ENCODE data around the gene TERB1.

TERB1 gene

DNA sequence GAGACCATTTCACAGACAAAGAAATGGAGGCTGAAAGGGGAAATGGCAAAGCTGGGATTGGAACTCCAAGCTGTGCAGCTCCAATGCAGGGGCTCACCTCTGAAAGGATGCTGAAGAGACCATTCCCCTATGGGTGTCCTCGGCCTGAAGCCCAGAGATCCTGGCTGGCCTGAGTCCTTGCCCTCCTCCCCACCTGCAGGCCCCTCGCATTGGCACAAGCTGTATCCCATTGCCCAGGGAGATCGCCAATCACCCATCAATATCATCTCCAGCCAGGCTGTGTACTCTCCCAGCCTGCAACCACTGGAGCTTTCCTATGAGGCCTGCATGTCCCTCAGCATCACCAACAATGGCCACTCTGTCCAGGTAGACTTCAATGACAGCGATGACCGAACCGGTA is 45.4 kb upstream of the TERB1 start:
- TF ChIP-seq, protein P1, sequence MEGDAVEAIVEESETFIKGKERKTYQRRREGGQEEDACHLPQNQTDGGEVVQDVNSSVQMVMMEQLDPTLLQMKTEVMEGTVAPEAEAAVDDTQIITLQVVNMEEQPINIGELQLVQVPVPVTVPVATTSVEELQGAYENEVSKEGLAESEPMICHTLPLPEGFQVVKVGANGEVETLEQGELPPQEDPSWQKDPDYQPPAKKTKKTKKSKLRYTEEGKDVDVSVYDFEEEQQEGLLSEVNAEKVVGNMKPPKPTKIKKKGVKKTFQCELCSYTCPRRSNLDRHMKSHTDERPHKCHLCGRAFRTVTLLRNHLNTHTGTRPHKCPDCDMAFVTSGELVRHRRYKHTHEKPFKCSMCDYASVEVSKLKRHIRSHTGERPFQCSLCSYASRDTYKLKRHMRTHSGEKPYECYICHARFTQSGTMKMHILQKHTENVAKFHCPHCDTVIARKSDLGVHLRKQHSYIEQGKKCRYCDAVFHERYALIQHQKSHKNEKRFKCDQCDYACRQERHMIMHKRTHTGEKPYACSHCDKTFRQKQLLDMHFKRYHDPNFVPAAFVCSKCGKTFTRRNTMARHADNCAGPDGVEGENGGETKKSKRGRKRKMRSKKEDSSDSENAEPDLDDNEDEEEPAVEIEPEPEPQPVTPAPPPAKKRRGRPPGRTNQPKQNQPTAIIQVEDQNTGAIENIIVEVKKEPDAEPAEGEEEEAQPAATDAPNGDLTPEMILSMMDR (IDR thresholded peaks at IDR 0.05; ENCODE audit: insufficient read depth, low read depth, low read length, missing control alignments) = no peak
- H3K4me3 ChIP-seq (ENCODE audit: low read length) = no peak overlapping the region
- DNase-seq (ENCODE audit: low read depth) = no peak

DNA sequence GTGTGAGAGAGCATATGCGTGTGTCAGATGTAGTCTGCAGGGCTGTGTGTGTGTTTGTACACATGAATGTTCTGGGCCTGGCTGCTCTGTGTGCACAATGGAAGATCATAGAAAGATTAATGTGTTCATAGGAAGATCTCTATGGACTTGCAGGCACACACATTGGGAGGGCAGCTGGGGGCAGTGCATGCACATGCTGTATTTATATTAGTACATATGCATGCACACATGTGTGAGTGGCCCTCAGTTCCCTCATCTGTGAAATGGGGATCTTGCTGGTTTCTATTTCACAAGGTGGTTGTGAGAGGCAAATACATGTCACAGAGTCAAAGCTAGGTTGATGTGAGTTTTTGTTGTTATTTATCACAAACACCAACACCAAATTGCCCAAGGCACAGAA is 44.9 kb upstream of the TERB1 start:
- DNase-seq (ENCODE audit: low read depth) = no peak
- TF ChIP-seq, protein P1 (IDR thresholded peaks at IDR 0.05; ENCODE audit: insufficient read depth, low read depth, low read length, missing control alignments) = no peak
- H3K4me3 ChIP-seq (ENCODE audit: low read length) = no peak overlapping the region

DNA sequence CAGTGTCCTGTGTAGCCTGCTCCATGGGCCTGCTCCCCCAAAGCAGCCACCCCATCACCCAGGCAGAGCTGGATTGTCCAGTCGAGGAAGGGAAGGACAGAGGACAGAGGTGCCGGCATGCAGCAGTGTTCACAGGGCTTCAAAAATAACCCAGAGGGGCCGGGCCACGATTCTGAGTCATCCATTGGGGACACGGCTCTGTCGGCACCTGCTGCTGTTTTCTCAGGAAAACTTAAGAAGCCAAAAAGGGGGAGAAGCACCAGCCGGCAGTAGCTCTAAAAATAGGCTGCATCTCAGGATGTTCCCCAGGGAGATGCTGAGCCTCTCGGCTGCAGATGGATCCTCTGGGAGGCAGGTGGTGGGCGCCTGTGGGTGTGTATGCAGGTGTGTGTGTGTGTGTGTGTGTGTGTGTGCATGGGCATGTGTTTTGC is 44.4 kb upstream of the TERB1 start:
- no peak overlapping the region for H3K4me3 ChIP-seq (ENCODE audit: low read length)
- no peak for DNase-seq (ENCODE audit: low read depth)
- TF ChIP-seq, protein P1 (IDR thresholded peaks at IDR 0.05; ENCODE audit: insufficient read depth, low read depth, low read length, missing control alignments) = no peak

DNA sequence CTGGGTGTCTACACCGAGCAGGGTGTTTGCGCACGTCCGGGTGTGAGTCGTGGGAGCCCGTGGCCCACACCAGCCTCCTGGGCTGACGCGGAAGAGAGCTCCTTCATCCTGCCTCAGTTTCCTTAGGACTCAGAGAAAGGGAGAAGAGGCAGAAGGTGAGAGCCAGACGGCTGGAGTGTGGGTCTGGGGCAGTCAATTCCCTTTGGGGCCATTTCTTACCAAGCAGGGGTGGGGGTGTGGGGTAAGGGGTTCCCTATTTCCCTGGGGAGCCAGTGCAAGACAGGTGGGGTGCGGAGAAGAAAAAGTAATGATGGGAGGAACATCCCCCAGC is 43.7 kb upstream of the TERB1 start:
- H3K4me3 ChIP-seq (ENCODE audit: low read length) = peak overlapping the region; percentile 14
- no peak for DNase-seq (ENCODE audit: low read depth)
- TF ChIP-seq, protein P1 (IDR thresholded peaks at IDR 0.05; ENCODE audit: insufficient read depth, low read depth, low read length, missing control alignments) = no peak

DNA sequence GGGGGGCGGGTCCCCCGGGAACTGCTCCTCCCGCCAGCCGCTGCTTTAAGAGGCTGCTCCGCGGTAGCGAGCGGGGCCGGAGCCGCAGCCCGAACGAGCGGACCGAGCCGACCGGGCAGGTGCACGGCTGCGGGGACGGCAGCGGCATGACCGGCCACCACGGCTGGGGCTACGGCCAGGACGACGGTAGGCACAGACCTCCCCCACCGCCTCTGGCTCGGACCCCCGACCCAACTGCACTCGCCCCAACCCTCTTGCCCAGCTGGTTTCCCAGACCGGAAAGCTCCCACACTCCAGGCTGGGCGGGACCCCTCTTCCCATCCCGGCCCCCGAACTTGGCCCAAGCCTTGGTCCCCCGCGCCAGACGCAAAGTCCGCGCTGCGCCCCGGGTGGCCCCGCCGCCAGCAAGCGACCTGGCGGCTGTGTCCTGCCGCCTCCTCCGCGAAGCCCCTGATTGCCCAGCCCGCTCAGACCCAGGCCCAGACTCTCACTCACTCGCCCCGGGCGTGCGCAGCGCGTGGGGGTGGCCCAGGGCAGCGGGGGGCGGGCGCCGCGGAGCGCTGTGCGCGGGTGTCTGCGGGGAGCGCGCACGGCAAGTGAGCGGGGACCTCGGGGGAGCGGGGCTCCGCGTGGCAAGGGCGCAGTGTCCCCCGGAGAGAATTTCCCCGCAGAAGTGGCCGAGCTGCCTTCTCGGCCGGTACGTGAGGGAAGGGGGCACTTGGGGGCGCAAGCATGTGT is 43.1 kb upstream of the TERB1 start, which contains the start of gene CA7:
Gene CA7, plus strand, starts transcription at position 73 of the 738 bp plus-strand sequence. Its CDS starts 74 bp downstream, at position 147.
- no peak for DNase-seq (ENCODE audit: low read depth)
- peak within 1 kb of the TSS; percentile 31 for H3K4me3 ChIP-seq (ENCODE audit: low read length)
- TF ChIP-seq, protein P1 (IDR thresholded peaks at IDR 0.05; ENCODE audit: insufficient read depth, low read depth, low read length, missing control alignments) = no peak

DNA sequence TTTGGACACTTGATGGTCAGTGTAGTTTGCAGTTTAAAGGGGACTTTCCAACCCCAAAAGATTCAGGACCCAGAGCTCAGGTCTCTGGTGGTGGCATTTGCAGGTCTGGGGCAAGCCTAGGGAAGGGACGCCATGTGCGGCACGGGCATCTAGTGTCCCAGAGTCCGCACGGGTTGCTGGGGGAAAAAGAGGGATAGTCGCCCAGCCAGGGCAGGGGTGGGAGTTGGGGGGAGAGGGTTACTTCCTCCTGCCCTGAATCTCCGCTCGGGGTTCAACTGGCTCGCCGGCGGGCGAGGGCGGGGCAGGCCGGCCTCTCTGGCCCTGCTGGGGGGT is 42.6 kb upstream of the TERB1 start:
- no peak overlapping the region for H3K4me3 ChIP-seq (ENCODE audit: low read length)
- no peak for DNase-seq (ENCODE audit: low read depth)
- TF ChIP-seq, protein P1 (IDR thresholded peaks at IDR 0.05; ENCODE audit: insufficient read depth, low read depth, low read length, missing control alignments) = no peak

DNA sequence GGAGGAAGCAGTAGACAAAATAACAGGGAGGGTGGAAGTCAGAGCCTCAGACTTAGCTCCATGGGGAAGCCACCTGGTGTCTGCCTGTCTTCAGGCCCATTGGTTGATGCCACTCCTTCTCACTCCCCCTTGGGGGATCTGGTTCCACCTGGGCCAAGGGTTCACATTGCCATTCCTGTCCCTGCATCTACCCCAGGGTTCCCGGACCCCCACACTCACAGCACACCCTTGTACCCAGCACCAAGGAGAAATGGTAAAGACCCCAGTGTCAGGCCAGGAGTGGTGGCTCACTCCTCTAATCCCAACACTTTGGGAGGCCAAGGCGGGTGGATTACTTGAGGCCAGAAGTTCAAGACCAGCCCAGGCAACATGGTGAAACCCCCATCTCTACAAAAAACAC is 41.8 kb upstream of the TERB1 start:
- H3K4me3 ChIP-seq (ENCODE audit: low read length) = no peak overlapping the region
- TF ChIP-seq, protein P1 (IDR thresholded peaks at IDR 0.05; ENCODE audit: insufficient read depth, low read depth, low read length, missing control alignments) = no peak
- DNase-seq (ENCODE audit: low read depth) = no peak

Data from epithelial cell of esophagus (primary cell).